Gastroesophageal sphincter (tissue), 2 donors: ENCODE results near the gene PMP22.

Experiments
- EP300 ChIP-seq: sonication (generic); formaldehyde crosslinking; IDR thresholded peaks from one replicate; pipeline ENCODE4 v1.6.1; 2017; ENCODE audit warnings: antibody characterized with exemption, mild to moderate bottlenecking
- POLR2AphosphoS5 ChIP-seq: sonication (generic); formaldehyde crosslinking; IDR thresholded peaks from one replicate; pipeline ENCODE4 v1.6.1; 2017; ENCODE audit warnings: antibody characterized with exemption

GRCh38 chr17:15250135-15250860 is 14.8 kb downstream of the PMP22 start:
- TF ChIP-seq EP300 = no peak
- no peak for TF ChIP-seq POLR2AphosphoS5
